Endometrial microvascular endothelial cells (primary cell): ENCODE measurements around the gene NOC2L. TPM values are rescaled to one million over a fixed set of nuclear protein-coding genes. Genes with fewer than 3 reads are reported as not detected.

Source experiments
- in situ Hi-C: cut with HindIII; loops from 2 replicates; pipeline ENCODE4 v1.10.0; 2017; ENCODE audit warnings: low sequenced_read_pairs, low pct_unique_long_range_greater_than_20kb; ENCODE audit errors: inconsistent ontology term
- total RNA-seq: library from RNA; depleted of rRNA; stranded (reverse); fragments of >200 nt; gene quantifications from one replicate; pipeline ENCODE4 v1.2.3, GENCODE V29; 2015; ENCODE audit errors: inconsistent ontology term

NOC2L gene
- total RNA-seq, 1 donor from 2014 or later = 98.2 TPM

DNA sequence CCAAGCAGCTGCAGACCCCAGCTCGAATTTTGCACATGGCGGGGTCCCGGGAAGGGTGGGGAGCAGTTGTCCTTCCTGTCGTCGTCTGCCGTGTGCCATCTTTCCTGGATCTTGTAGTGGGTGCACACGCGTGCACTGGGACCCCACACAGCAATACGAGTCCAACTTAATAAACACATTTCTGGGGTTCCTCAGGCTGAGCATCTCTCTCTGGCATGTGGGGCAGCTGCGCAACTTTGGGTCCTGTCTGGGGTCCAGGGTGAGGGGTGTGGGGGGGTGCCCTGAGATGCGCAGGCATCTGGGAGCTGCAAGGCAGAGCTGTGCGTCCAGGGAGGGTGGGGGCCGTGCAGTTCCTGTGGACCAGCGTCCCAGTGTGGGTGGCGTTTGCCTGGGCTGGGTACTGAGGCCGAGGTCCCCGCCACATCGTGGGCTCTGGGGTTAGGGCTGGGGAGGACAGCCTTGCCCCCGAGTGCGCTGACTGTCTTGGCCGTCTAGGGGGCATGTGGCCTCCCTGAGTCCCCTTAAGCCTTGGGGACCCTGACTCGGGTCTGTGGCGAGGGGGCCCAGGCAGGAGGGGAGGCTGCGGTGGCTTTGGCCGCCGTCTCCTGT is 6.6 kb upstream of the NOC2L start:
- in situ Hi-C loops = no loop called here

DNA sequence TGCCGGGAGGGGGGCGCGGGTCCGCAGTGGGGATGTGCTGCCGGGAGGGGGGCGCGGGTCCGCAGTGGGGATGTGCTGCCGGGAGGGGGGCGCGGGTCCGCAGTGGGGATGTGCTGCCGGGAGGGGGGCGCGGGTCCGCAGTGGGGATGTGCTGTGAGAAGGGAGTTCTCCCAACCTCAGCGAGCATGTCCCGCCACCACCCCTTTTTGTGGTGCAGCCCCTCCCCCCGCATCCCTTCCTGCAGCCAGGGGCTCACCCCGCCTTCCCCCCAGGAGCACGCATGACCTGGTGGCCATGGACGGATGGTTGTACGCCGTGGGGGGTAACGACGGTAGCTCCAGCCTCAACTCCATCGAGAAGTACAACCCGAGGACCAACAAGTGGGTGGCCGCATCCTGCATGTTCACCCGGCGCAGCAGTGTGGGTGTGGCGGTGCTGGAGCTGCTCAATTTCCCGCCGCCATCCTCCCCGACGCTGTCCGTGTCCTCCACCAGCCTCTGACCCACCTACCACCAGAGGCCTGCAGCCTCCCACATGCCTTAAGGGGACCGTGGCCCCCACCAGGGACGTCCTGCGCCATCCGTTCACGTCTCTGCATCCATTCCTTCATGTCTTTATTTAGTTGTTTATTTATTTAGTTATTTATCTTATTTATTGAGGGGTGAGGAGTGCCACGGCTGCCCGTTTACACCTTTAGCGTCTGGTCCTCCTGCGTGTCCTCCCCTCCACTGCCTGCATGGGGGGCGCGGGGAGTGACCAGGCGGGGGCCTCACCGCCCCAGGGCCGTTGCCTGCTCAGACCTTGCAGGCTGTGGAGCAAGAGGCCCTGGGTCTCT is 5.9 kb upstream of the NOC2L start:
- in situ Hi-C loops = no loop called here

DNA sequence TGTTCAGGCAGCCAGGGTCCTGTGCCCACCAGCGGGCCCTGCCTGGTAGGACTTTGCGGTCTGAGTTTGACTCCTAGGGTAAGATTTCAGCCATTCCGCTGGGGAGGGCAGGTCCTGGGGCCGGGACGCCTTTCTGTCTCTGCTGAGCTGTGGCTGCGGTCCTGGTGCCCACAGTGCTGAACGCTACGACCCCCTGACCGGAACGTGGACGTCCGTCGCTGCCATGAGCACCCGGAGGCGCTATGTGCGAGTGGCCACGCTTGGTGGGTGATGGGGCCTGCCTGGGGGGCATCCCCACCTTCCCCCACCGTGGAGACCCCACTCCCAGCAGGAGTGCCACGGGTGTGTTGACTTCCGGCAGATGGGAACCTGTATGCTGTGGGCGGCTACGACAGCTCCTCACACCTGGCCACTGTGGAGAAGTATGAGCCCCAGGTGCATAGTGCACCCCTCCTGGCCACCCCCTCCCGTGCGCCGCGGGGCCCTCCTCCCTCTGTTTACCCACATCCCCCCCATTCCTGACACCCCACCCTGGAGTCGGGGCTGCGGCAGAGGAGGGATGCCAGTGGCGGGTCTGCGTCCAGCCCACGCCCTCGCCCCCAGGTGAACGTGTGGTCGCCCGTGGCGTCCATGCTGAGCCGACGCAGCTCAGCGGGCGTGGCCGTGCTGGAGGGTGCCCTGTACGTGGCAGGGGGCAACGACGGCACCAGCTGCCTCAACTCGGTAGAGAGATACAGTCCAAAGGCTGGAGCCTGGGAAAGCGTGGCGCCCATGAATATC is 4.9 kb upstream of the NOC2L start:
- in situ Hi-C loops = no loop called here

DNA sequence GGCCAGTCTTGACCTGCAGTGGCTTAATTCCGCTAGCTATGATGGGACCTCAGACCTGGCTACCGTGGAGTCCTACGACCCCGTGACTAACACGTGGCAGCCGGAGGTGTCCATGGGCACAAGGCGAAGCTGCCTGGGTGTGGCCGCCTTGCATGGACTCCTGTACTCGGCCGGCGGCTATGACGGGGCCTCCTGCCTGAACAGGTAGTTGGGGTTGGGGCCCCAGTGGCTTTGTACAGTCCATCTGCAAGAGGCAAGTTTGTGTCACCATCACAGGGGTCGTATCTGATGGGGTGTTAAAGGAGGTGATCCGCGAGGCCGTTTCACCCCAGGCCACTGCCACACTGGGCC is 4.2 kb upstream of the NOC2L start:
- in situ Hi-C loops = no loop called here

DNA sequence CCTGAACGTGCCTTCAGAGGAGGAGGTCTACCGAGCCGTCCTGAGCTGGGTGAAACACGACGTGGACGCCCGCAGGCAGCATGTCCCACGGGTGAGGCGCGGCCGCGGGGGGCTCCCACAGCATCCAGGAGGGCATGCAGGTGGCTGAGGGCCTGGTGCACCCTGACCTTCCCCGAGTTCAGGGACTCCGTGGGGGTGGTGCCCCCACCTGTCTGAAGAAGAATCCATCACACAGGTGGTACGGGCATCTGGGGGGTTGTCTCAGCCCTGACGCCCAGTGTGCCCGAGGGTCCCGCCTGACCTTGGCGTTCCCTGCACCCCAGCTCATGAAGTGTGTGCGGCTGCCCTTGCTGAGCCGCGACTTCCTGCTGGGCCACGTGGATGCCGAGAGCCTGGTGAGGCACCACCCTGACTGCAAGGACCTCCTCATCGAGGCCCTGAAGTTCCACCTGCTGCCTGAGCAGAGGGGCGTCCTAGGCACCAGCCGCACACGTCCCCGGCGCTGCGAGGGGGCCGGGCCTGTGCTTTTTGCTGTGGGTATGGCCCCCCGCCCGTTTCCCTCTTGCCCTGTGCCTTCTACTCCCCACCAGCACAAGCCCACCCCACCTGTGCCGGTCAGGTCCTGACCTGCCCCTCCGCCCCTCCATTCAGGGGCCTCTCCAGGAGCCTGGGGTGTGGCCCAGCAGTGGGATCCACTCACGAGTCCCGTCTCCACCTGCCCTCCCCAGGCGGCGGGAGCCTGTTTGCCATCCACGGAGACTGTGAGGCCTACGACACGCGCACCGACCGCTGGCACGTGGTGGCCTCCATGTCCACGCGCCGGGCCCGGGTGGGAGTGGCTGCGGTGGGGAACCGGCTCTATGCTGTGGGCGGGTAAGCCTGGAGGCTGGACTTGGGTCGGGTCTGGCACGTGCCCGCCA is 3.6 kb upstream of the NOC2L start:
- in situ Hi-C loops = no loop called here

DNA sequence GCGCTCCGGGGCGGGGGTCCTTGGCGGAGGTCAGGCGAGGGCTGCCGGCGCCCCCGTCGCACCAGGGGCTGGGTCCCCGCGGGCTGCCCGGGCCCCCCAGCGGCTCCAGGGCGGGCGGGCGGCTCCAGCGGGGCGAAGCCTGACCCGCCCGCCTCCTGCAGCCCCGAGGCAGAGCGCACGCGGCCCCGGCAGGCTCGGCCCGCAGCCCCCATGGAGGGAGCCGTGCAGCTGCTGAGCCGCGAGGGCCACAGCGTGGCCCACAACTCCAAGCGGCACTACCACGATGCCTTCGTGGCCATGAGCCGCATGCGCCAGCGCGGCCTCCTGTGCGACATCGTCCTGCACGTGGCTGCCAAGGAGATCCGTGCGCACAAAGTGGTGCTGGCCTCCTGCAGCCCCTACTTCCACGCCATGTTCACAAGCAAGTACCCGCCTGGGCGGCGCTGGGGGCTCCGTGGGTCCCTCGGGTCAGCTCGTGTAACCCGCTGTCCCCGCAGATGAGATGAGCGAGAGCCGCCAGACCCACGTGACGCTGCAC is 2.1 kb upstream of the NOC2L start:
- in situ Hi-C loops = no loop called here

DNA sequence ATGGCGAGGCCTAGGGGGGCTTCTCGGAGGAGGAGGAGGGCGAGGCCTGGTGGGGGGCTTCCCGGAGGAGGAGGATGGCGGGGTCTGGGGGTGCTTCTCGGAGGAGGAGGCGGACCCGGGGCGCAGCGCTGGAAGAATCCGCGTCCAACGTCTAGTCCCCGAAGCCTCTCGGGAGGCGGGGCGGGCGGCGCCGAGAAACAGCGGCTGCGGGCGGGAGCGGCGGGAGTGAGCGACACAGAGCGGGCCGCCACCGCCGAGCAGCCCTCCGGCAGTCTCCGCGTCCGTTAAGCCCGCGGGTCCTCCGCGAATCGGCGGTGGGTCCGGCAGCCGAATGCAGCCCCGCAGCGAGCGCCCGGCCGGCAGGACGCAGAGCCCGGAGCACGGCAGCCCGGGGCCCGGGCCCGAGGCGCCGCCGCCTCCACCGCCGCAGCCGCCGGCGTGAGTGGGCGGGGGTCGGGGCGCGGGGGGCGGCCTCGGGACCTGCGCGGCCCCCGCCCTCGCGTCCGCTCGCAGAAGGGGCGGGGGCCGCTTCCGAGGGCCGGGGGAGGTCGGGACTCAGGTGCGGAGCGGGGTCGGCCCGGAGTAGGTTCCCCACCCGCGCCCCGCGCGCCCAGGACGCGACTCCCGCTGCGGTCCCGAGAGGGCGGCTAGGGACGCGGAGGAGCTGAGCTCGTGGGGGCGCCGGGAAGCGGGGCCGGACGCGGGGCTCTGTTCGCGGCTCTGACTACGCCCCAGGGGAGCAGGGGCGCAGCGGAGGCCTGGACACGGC is 1.5 kb upstream of the NOC2L start, which contains the start of gene KLHL17:
TSS of gene KLHL17 (plus strand) at position 222 of the 769 bp plus-strand sequence. CDS start at position 332, 110 bp downstream.
- in situ Hi-C loops = no loop called here

DNA sequence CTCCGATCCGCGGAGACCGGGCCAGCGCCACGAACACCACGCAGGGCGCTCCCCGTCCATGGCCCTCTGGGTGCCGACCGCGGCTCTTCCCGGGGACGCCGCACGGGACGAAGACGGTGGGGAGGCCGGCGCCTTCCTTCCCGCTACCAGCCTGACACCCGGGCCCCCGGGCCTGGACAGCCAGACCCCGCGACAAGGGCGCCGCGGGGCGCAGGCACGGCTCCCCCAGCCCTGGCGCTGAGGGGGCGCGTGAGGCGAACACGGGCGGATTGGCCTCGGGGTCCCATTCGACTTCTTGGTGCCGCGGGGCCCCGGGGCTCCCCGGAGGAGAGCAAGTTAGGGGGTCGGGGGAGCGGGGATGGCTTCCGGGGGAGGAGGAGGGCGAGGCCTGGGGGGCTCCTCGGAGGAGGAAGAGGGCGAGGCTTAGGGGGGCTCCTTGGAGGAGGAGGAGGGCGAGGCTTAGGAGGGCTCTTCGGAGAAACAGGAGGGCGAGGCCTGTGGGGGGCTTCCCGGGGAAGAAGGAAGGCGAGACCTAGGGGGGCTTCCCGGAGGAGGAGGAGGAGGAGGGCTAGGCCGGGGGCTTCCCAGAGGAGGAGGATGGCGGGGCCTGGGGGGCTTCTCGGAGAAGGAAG is 791 bp upstream of the NOC2L start:
- in situ Hi-C loops = no loop called here

DNA sequence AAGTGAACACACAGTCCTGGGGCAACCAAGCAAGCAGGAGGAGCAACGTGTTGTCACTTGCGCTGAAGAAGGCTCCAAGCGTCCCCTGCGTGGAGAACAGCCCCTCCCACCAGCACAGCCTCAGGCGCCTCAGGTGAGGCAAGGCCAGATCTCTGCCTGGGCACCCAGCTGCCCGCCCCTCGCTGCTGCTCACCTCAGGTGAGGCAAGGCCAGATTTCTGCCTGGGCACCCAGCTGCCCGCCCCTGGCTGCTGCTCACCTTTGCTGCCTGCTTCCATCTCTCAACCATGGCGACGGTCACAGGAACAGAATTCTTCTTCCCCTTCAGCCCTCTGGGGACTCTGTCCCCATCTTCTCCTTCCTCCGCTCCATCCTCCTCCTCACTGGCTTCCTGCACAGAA is 2.4 kb downstream of the NOC2L start:
- in situ Hi-C loops = no loop called here

DNA sequence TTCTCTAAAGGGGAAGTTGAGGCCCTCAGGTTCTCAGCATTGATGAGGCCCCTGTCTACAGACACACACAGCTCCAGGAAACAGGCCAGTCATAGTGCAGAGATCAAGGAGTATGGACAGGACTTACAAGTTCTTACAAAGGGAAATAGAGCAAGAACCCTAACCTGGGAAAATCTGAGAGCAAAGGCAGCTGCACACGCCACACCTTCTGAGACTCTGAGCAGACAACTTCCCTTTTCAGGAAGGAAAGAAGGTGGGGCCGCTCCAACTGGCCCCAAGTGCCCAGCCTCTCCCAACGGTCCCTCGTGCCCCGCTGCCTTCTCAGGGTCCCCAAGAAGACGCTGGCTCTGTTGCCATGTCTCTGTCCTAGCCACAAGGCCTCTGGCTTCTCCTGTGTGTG is 3.6 kb downstream of the NOC2L start:
- in situ Hi-C loops = no loop called here

DNA sequence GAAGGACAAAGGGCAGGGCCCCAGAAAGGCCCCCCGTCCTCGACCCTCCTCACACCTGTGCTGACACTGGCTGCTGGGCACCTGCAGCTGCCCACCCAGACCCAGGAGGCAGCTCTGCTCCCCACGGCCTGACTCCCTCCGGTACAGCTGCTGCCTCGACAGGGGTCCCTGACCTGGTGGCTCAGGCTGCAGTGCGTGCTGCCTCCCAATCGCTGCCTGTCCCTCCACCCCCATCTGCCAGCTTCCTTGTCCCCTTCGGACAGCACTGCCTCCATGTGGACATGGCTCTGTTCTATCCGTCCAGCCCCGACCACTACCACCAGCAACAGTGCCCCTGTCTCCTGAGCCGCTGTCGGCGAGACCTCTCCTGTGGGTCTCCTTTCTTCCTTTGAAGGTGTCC is 4.1 kb downstream of the NOC2L start:
- in situ Hi-C loops = no loop called here

DNA sequence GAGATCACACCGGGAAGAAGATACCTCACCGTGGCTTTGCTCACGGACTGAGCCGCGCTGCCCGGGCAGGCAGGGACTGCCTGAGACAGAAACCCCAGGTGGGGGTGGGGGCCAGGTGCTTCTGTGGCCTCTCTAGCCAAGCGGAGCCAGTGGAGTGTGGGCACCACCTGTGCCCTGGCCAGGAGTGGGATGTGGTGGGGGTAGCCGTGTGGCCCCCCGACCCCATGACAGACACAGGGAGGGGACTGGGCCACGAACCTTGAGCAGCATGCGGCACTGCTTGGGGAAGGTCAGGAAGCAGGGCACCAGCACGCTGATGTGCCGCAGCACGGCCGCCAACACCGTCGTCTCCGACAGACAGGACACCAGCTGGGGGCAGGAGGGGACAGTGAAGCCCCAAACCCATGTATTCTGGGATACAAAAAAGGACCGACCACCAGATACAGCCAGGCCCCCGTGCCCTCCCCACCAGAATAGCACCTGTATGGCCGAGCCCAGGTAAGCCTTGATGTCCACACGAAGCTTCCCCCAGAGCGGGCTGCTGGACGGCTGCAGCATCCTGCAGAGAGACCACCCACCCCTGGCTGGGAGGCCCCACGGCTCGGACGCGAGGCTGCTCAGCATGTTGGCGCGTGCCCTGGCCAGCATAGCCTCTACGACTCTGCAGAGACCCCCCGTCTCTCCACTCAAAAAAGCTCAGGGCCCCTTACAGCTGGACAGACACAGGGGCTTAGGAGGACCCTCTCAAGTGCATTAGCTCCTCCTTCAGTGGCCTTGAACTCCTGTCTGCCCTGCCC is 5.3 kb downstream of the NOC2L start:
- in situ Hi-C loops = no loop called here

DNA sequence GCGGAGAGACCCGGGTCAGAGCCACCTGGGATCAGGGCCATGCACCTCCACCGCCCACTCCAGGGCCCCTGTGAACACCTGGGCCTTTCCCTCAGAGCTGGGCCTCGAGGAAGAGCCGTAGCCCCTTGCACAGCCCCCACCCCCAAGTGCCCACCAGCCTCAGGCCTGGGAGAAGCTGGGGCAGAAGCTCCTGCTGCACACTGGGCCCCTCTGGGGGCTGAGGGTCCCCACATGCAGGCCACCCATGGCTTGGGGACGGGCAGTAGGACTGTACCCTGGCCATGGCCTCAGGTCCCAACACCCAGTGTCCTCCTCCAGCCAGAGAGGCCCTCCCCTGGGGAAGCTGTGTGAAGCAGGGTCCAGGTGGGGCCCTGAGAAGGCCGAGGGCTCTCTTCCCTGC is 6.5 kb downstream of the NOC2L start:
- in situ Hi-C loops = no loop called here

DNA sequence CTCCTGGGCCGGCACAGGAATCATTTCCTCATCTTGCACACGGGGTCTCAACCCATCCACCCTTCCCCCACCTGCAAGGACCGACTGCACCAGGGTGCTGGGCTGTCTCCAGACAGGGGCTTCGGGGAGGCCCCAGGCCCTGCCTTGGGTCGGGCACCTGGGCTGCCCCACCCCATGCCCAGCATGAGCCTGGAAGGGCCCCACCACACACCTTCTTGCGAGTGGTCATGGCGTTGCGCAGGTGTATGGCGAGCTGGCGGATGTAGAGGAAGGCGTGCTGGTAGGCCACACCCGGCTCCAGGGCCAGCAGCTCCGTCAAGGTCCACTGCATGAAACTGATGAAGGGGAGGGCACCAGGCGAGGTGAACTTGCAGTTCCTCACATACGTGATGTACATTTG is 6.9 kb downstream of the NOC2L start:
- in situ Hi-C loops = no loop called here

DNA sequence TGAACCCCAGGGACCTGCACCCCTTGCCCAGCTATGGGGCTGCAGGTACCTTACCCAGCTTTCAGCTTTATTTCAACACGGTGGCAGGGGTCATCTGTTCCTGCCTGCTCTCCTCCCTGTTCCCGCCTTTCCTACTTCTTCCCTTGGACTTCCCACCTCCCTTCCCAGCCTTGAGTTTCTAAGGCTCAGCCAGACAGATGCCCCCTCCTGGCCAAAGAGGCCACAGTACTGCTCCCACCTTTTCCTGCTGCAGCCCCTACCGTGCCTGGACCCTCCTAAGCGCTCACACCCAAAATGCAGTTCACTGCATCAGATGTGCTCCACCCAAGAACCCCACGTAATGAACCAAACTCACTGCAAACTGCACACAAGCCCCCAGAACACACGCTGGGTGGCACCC is 7.7 kb downstream of the NOC2L start:
- in situ Hi-C loops = no loop called here

DNA sequence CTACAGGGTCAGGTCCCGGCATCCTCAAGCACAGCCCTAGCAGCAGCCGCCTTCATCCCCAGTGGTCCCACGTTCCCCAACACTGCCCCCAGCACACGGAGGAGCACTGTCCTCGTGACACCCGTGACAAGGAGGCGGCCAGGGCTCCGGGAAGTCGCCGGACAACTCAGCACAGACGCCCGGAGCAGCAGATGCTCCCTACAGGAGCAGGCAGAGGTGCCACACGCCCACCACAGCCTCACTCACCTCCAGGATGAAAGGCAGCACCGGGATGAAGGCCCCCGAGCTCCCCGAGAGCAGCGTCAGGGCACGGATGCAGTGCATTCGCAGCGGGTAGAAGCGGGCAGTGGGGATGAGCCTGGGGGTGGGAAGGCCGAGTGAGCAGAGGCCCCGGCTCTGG is 8.2 kb downstream of the NOC2L start:
- in situ Hi-C loops = no loop called here

DNA sequence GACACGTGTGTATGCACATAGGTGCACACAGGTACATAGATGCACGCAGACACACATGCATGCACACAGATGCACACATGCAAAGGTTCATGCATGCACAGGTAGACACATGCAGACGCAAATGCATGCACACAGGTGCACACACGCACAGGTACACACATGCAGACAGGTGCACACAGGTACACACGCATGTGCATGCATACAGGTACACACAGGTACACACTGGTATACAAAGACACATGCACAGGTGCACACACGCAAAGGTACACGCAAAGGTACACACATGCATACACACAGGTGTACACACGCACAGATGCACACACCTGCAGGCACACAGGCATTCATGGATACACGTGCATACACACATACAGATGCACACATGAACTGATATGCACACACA is 8.8 kb downstream of the NOC2L start:
- in situ Hi-C loops = no loop called here
